Measurements from ENCODE around the gene PRKN. TPM values are rescaled to one million over a fixed set of nuclear protein-coding genes. Genes with fewer than 3 reads are reported as not detected.

Gene PRKN
- total RNA-seq, 1 donor from 2014 or later, result 7.0 TPM

DNA sequence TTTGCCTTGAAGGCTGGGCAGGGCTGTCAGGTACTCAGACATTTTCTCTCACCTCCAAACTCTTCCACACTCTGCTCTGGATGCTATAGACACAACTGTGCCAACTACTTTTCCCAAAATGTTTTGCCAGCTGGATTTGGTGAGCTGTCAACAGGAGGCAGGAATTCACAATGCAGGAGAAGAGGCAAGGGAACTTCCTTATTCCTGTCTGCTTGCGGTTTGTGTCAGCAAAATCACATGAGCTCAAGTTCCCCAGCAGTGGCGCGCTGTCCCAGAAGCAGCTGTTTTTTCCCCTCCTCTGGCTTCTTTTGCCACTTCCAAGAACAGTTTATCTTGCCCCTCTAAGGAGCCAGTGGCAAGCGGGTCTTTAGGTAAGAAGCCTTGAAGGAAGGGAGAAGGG is 608.2 kb downstream of the PRKN start:
- TF ChIP-seq CTCF (IDR thresholded peaks at IDR 0.05; ENCODE audit: partially characterized antibody, unreplicated experiment), result no peak
- no peak for DNase-seq
- no peaks in the 10 kb centered on the region for H3K27me3 Mint-ChIP-seq (ENCODE audit: unreplicated experiment)
- no peak overlapping the region for H3K4me3 Mint-ChIP-seq (ENCODE audit: unreplicated experiment)
- H3K4me1 Mint-ChIP-seq (ENCODE audit: low read depth, unreplicated experiment), result no peaks in the 10 kb centered on the region
- H3K27ac Mint-ChIP-seq (ENCODE audit: unreplicated experiment), result no peak overlapping the region
- H3K36me3 Mint-ChIP-seq (ENCODE audit: unreplicated experiment), result no peaks in the 10 kb centered on the region
- no peaks in the 10 kb centered on the region for H3K9me3 Mint-ChIP-seq (ENCODE audit: unreplicated experiment)

DNA sequence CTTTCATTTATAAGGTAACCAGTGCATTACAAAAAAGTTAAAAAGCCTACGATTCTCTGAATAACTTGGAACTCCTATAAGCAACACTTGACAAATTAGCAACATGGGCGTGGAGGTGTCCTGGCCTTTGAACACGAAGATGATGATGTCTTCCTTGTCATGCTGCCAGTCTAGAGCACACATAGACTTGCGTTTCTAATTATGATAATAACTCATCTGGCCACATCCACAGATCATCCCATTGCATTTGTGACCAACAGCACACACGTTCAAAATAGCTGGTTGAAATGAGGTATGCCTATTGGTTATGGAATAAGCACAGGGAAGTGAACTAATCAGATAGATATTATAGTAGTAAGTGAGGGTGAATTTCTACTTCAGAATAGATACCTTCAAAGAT is 608.9 kb downstream of the PRKN start:
- no peak for DNase-seq
- Mint-ChIP-seq H3K27ac (ENCODE audit: unreplicated experiment) (no peak overlapping the region), H3K27me3 (ENCODE audit: unreplicated experiment) (no peaks in the 10 kb centered on the region), H3K36me3 (ENCODE audit: unreplicated experiment) (no peaks in the 10 kb centered on the region), H3K4me1 (ENCODE audit: low read depth, unreplicated experiment) (no peaks in the 10 kb centered on the region), H3K9me3 (ENCODE audit: unreplicated experiment) (no peaks in the 10 kb centered on the region), H3K4me3 (ENCODE audit: unreplicated experiment) (no peak overlapping the region)
- TF ChIP-seq CTCF (IDR thresholded peaks at IDR 0.05; ENCODE audit: partially characterized antibody, unreplicated experiment), result no peak

- Mint-ChIP-seq H3K4me3 (ENCODE audit: unreplicated experiment) (no peak overlapping the region), H3K27me3 (ENCODE audit: unreplicated experiment) (no peaks in the 10 kb centered on the region), H3K9me3 (ENCODE audit: unreplicated experiment) (no peaks in the 10 kb centered on the region), H3K4me1 (ENCODE audit: low read depth, unreplicated experiment) (no peaks in the 10 kb centered on the region), H3K27ac (ENCODE audit: unreplicated experiment) (no peak overlapping the region), H3K36me3 (ENCODE audit: unreplicated experiment) (peaks cover 5% of the 10 kb centered on the region)
- no peak for TF ChIP-seq CTCF (IDR thresholded peaks at IDR 0.05; ENCODE audit: partially characterized antibody, unreplicated experiment)
- DNase-seq, result no peak
These were observed 610.6 kb downstream of the PRKN start for GRCh38 chr6:162116902-162117525.

DNA sequence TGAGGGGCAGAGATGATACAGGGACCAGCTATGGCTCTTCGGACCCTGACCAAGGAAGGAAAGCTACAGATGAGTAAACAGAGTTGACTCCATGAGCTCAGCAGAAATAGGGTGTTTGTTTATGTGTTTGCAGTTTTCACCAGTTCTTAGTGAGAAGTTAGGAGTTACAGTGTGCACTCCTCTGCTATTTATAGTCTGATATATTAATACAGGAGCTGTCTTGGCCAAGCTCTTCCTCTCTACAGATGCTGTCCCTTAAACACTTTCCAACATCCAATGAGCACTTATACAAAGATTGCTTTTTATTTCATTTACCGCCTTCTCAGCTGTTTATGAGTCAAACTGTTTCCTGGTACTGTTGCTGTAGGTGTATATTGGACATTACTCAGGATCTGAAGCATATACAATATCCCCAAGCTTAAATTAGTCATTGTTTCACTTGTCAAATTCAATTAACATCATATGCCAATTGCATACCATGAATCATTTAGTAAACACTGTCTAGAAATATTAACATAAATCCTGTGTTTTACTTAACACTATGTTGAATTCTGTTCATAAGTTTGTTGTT is 618.0 kb downstream of the PRKN start:
- H3K9me3 Mint-ChIP-seq (ENCODE audit: unreplicated experiment), result peaks cover 2% of the 10 kb centered on the region
- no peak for TF ChIP-seq CTCF (IDR thresholded peaks at IDR 0.05; ENCODE audit: partially characterized antibody, unreplicated experiment)
- peaks cover 3% of the 10 kb centered on the region for H3K4me1 Mint-ChIP-seq (ENCODE audit: low read depth, unreplicated experiment)
- peaks cover 5% of the 10 kb centered on the region for H3K36me3 Mint-ChIP-seq (ENCODE audit: unreplicated experiment)
- no peak overlapping the region for H3K4me3 Mint-ChIP-seq (ENCODE audit: unreplicated experiment)
- DNase-seq, result no peak
- no peaks in the 10 kb centered on the region for H3K27me3 Mint-ChIP-seq (ENCODE audit: unreplicated experiment)
- no peak overlapping the region for H3K27ac Mint-ChIP-seq (ENCODE audit: unreplicated experiment)

- no peak overlapping the region for H3K27ac Mint-ChIP-seq (ENCODE audit: unreplicated experiment)
- no peak overlapping the region for H3K4me3 Mint-ChIP-seq (ENCODE audit: unreplicated experiment)
- peaks cover 3% of the 10 kb centered on the region for H3K4me1 Mint-ChIP-seq (ENCODE audit: low read depth, unreplicated experiment)
- DNase-seq, result no peak
- no peak for TF ChIP-seq CTCF (IDR thresholded peaks at IDR 0.05; ENCODE audit: partially characterized antibody, unreplicated experiment)
- no peaks in the 10 kb centered on the region for H3K36me3 Mint-ChIP-seq (ENCODE audit: unreplicated experiment)
- H3K27me3 Mint-ChIP-seq (ENCODE audit: unreplicated experiment), result no peaks in the 10 kb centered on the region
- H3K9me3 Mint-ChIP-seq (ENCODE audit: unreplicated experiment), result peaks cover 2% of the 10 kb centered on the region
These were observed 619.5 kb downstream of the PRKN start for GRCh38 chr6:162108041-162108440.
